Liver (tissue), 3 donors: ENCODE results near the gene TIAM1.

Source experiments
- EGR1 ChIP-seq, 2 donors: IDR thresholded peaks; 2 replicates each; pipeline ENCODE4 v1.6.1; 2016 to 2018; ENCODE audit warnings: antibody characterized with exemption in 2 of 2, low read depth in 2 of 2
- HNF4A ChIP-seq, 2 donors: conservative IDR thresholded peaks; 2 replicates each; pipeline ENCODE4 v1.6.1; 2016; ENCODE audit warnings: antibody characterized with exemption in 2 of 2, mild to moderate bottlenecking in 2 of 2
- HNF4G ChIP-seq: IDR thresholded peaks from 2 replicates; pipeline ENCODE4 v1.6.1; 2016; ENCODE audit warnings: antibody characterized with exemption
- MAX ChIP-seq: IDR thresholded peaks from 2 replicates; pipeline ENCODE4 v1.6.1; 2016; ENCODE audit warnings: antibody characterized with exemption
- NR2F2 ChIP-seq: IDR thresholded peaks from 2 replicates; pipeline ENCODE4 v1.6.1; 2016; ENCODE audit warnings: antibody characterized with exemption
- RAD21 ChIP-seq, 2 donors: IDR thresholded peaks; 2 replicates each; pipeline ENCODE4 v1.6.1; 2016; ENCODE audit warnings: antibody characterized with exemption in 2 of 2, mild to moderate bottlenecking in 2 of 2
- SP1 ChIP-seq: IDR thresholded peaks from 2 replicates; pipeline ENCODE4 v1.6.1; 2018; ENCODE audit warnings: antibody characterized with exemption, mild to moderate bottlenecking
- TAF1 ChIP-seq: conservative IDR thresholded peaks from 2 replicates; pipeline ENCODE4 v1.6.1; 2016; ENCODE audit warnings: antibody characterized with exemption, mild to moderate bottlenecking
- YY1 ChIP-seq: IDR thresholded peaks from 2 replicates; pipeline ENCODE4 v1.6.1; 2016; ENCODE audit warnings: antibody characterized with exemption, mild to moderate bottlenecking
- TF ChIP-seq, protein P1 (sequence below): fragments of 150-350 bp; IDR thresholded peaks from 2 replicates; pipeline ENCODE4 v1.5.1; 2017; ENCODE audit warnings: improper control_type of control experiment, low read depth, low read length; ENCODE audit not compliant: missing input control
- TF ChIP-seq, protein P2 (sequence below): IDR thresholded peaks from 2 replicates; pipeline ENCODE4 v1.6.1; 2016; ENCODE audit warnings: antibody characterized with exemption
- TF ChIP-seq, protein P3 (sequence below): IDR thresholded peaks from 2 replicates; pipeline ENCODE4 v1.6.1; 2016; ENCODE audit warnings: antibody characterized with exemption
- donor health status: healthy.
- donor health status: healthy.

GRCh38 chr21:31338908-31339368, 5.1 kb downstream of the TIAM1 start:
- TF ChIP-seq, protein P1, sequence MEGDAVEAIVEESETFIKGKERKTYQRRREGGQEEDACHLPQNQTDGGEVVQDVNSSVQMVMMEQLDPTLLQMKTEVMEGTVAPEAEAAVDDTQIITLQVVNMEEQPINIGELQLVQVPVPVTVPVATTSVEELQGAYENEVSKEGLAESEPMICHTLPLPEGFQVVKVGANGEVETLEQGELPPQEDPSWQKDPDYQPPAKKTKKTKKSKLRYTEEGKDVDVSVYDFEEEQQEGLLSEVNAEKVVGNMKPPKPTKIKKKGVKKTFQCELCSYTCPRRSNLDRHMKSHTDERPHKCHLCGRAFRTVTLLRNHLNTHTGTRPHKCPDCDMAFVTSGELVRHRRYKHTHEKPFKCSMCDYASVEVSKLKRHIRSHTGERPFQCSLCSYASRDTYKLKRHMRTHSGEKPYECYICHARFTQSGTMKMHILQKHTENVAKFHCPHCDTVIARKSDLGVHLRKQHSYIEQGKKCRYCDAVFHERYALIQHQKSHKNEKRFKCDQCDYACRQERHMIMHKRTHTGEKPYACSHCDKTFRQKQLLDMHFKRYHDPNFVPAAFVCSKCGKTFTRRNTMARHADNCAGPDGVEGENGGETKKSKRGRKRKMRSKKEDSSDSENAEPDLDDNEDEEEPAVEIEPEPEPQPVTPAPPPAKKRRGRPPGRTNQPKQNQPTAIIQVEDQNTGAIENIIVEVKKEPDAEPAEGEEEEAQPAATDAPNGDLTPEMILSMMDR, result no peak
- TF ChIP-seq TAF1 (no peak), HNF4G (no peak), SP1 (no peak), RAD21 (IDR thresholded peaks at IDR 0.05) (no peak), EGR1 (IDR thresholded peaks at IDR 0.05; ENCODE audit: low read depth in 2 of 2) (no peak), NR2F2 (no peak), HNF4A (conservative IDR thresholded peaks at IDR 0.05) (no peak), YY1 (no peak), MAX (no peak)
- TF ChIP-seq, protein P2, sequence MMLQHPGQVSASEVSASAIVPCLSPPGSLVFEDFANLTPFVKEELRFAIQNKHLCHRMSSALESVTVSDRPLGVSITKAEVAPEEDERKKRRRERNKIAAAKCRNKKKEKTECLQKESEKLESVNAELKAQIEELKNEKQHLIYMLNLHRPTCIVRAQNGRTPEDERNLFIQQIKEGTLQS, result no peak
- TF ChIP-seq, protein P3, sequence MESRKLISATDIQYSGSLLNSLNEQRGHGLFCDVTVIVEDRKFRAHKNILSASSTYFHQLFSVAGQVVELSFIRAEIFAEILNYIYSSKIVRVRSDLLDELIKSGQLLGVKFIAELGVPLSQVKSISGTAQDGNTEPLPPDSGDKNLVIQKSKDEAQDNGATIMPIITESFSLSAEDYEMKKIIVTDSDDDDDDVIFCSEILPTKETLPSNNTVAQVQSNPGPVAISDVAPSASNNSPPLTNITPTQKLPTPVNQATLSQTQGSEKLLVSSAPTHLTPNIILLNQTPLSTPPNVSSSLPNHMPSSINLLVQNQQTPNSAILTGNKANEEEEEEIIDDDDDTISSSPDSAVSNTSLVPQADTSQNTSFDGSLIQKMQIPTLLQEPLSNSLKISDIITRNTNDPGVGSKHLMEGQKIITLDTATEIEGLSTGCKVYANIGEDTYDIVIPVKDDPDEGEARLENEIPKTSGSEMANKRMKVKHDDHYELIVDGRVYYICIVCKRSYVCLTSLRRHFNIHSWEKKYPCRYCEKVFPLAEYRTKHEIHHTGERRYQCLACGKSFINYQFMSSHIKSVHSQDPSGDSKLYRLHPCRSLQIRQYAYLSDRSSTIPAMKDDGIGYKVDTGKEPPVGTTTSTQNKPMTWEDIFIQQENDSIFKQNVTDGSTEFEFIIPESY, result no peak
